ENCODE results near the gene PADI1. TPM values are rescaled to one million over a fixed set of nuclear protein-coding genes. Genes with fewer than 3 reads are reported as not detected.

The PADI1 gene
- total RNA-seq, 4 donors from 2014 or later, result 0.27 to 2.5 (median 2.3) TPM; not detected in 1

- Histone ChIP-seq H3K27ac (no peak overlapping the region), H3K4me3 (no peak overlapping the region), H3K4me1 (no peaks in the 10 kb centered on the region), H3K36me3 (no peaks in the 10 kb centered on the region), H3K27me3 (peaks cover 59% of the 10 kb centered on the region), H3K9me3 (no peaks in the 10 kb centered on the region)
- no peak for ATAC-seq
- TF ChIP-seq POLR2A (IDR thresholded peaks at IDR 0.05) (no peak), POLR2AphosphoS5 (IDR thresholded peaks at IDR 0.05) (no peak), EP300 (IDR thresholded peaks at IDR 0.05) (no peak)
- TF ChIP-seq, protein P1, sequence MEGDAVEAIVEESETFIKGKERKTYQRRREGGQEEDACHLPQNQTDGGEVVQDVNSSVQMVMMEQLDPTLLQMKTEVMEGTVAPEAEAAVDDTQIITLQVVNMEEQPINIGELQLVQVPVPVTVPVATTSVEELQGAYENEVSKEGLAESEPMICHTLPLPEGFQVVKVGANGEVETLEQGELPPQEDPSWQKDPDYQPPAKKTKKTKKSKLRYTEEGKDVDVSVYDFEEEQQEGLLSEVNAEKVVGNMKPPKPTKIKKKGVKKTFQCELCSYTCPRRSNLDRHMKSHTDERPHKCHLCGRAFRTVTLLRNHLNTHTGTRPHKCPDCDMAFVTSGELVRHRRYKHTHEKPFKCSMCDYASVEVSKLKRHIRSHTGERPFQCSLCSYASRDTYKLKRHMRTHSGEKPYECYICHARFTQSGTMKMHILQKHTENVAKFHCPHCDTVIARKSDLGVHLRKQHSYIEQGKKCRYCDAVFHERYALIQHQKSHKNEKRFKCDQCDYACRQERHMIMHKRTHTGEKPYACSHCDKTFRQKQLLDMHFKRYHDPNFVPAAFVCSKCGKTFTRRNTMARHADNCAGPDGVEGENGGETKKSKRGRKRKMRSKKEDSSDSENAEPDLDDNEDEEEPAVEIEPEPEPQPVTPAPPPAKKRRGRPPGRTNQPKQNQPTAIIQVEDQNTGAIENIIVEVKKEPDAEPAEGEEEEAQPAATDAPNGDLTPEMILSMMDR (IDR thresholded peaks at IDR 0.05), result no peak
Measured at GRCh38 chr1:17170571-17170970, 34.4 kb upstream of the PADI1 start.

- peaks cover 50% of the 10 kb centered on the region for H3K27me3 ChIP-seq
- H3K36me3 ChIP-seq, result no peaks in the 10 kb centered on the region
- H3K4me1 ChIP-seq, result no peaks in the 10 kb centered on the region
- H3K4me3 ChIP-seq, result no peak overlapping the region
- 45 to 47% methylated on average over 3 of the region's 3 CpGs for WGBS, 2 donors (ENCODE audit: low coverage in 1 of 2)
- TF ChIP-seq POLR2AphosphoS5 (IDR thresholded peaks at IDR 0.05) (no peak), EP300 (IDR thresholded peaks at IDR 0.05) (no peak), POLR2A (IDR thresholded peaks at IDR 0.05) (no peak)
- TF ChIP-seq, protein P1 (IDR thresholded peaks at IDR 0.05), result no peak
- ATAC-seq, result no peak
- H3K27ac ChIP-seq, result no peak overlapping the region
- H3K9me3 ChIP-seq, result no peaks in the 10 kb centered on the region
Measured at GRCh38 chr1:17173217-17173616, 31.7 kb upstream of the PADI1 start.

DNA sequence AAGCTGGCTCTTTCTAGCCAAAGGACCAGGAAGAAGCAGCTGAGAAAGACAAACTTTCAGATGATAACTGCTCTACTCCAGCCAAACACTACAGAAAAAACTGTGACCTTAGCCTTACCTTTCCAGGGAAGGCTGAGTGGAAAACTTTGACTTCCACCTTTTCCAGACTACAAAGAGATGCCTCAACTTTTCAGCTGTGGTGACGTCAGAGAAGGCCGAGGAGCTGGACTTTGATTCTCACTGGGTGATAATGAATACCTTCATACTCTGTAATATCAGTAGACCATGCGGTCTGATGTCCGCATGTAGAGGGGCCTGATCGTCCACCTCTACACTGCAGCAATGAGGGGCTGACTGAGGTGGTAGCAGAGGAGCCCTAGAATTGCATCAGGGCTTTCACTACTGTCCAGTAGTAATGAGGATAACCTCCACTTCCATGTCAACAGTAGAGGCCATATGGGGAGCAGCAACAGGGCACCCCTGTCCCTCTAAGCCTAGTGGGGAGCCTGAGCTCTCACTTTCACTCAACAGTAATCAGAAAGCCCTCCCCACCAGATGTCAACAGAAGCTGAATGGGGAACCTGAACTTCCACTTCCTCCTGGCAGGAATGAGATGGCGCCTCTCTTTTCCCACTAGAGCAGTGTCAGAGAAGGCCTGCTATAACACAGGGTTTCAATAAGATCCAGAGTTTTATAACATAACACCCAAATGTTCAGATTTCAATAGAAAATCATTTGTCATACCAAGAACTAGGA is 28.4 kb upstream of the PADI1 start:
- H3K4me1 ChIP-seq, result no peaks in the 10 kb centered on the region
- no peaks in the 10 kb centered on the region for H3K36me3 ChIP-seq
- H3K27ac ChIP-seq, result no peak overlapping the region
- no peaks in the 10 kb centered on the region for H3K9me3 ChIP-seq
- H3K27me3 ChIP-seq, result peaks cover 68% of the 10 kb centered on the region
- ATAC-seq, result no peak
- no peak overlapping the region for H3K4me3 ChIP-seq
- TF ChIP-seq, protein P1 (IDR thresholded peaks at IDR 0.05), result no peak
- TF ChIP-seq EP300 (IDR thresholded peaks at IDR 0.05) (no peak), POLR2AphosphoS5 (IDR thresholded peaks at IDR 0.05) (no peak), POLR2A (IDR thresholded peaks at IDR 0.05) (no peak)
- WGBS, 2 donors (ENCODE audit: low coverage in 1 of 2), result 0 to 74% methylated on average over 1 to 3 of the region's 6 CpGs

GRCh38 chr1:17177651-17178050 is 27.3 kb upstream of the PADI1 start:
- H3K9me3 ChIP-seq, result no peaks in the 10 kb centered on the region
- peaks cover 74% of the 10 kb centered on the region for H3K27me3 ChIP-seq
- 33 to 47% methylated on average over 1 of the region's 1 CpG for WGBS, 2 donors (ENCODE audit: low coverage in 1 of 2)
- H3K4me1 ChIP-seq, result no peaks in the 10 kb centered on the region
- no peak overlapping the region for H3K4me3 ChIP-seq
- H3K27ac ChIP-seq, result no peak overlapping the region
- ATAC-seq, result no peak
- H3K36me3 ChIP-seq, result no peaks in the 10 kb centered on the region
- TF ChIP-seq, protein P1 (IDR thresholded peaks at IDR 0.05), result no peak
- TF ChIP-seq EP300 (IDR thresholded peaks at IDR 0.05) (no peak), POLR2AphosphoS5 (IDR thresholded peaks at IDR 0.05) (no peak), POLR2A (IDR thresholded peaks at IDR 0.05) (no peak)

DNA sequence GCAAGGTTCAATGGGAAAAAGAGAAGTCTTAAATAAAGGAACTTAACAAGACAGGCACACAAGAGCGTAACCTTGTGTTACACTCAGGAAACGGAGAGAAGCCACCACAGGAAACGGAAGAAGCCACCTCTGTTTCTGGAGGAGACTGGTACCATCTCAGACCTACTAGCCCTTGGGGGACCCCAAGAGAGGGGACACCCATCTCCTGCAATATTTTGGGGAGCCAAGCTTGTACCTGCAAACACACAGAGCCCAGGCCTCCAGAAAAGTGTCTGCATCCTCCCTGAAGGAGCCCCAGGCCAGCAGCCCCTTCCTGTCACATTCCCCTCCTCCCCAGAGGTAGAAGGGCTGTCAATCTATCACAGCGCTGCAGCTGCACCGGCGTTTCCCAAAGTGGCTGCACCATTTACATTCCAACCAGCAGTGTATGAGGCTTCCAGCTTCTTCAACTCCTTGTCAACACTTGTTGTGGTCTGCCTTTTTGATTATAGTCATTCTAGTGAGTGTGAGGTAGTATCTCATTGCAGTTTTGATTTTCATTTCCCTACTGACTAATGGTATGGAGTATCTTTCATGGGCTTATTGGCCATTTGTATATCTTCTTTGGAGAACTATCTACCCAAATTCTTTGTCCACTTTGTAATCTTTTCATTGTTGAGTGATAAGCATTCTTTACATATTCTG is 23.0 kb upstream of the PADI1 start:
- WGBS, 2 donors (ENCODE audit: low coverage in 1 of 2), result 35% methylated on average over 4 to 6 of the region's 6 CpGs
- Histone ChIP-seq H3K4me1 (no peaks in the 10 kb centered on the region), H3K27ac (no peak overlapping the region), H3K4me3 (no peak overlapping the region), H3K27me3 (peaks cover 61% of the 10 kb centered on the region), H3K9me3 (no peaks in the 10 kb centered on the region), H3K36me3 (no peaks in the 10 kb centered on the region)
- no peak for TF ChIP-seq POLR2AphosphoS5 (IDR thresholded peaks at IDR 0.05)
- TF ChIP-seq EP300 (IDR thresholded peaks at IDR 0.05), result no peak
- no peak for TF ChIP-seq POLR2A (IDR thresholded peaks at IDR 0.05)
- TF ChIP-seq, protein P1 (IDR thresholded peaks at IDR 0.05), result no peak
- no peak for ATAC-seq
